Neutrophil (primary cell): ENCODE results near the gene ZNF213.

Source experiments
- H3K27ac ChIP-seq: fragments of 200-600 bp; sonication (generic); 2 replicates; pipeline ENCODE4 v1.5.1; 2016; ENCODE audit warnings: mild to moderate bottlenecking, moderate library complexity
- H3K27me3 ChIP-seq: fragments of 200-600 bp; sonication (generic); 2 replicates; pipeline ENCODE4 v1.6.0; 2016; ENCODE audit warnings: mild to moderate bottlenecking
- H3K36me3 ChIP-seq: fragments of 200-600 bp; sonication (generic); 2 replicates; pipeline ENCODE4 v1.5.1; 2017
- H3K4me1 ChIP-seq, 2 experiments: fragments of 200-600 bp in 1 of 2; sonication (generic) in 1 of 2; 1 replicate in 1 of 2; 2 replicates in 1 of 2; pipeline versions ENCODE4 v1.5.1 to v1.6.1; 2013 to 2016; ENCODE audit warnings: low read depth in 1 of 2, low read length in 1 of 2, mild to moderate bottlenecking in 1 of 2, moderate library complexity in 1 of 2; ENCODE audit not compliant: control insufficient read depth in 1 of 2, insufficient read depth in 1 of 2
- H3K4me3 ChIP-seq, 2 experiments: fragments of 200-600 bp in 1 of 2; sonication (generic) in 1 of 2; 1 replicate in 1 of 2; 2 replicates in 1 of 2; pipeline ENCODE4 v1.5.1; 2013 to 2016; ENCODE audit warnings: low read depth in 1 of 2, low read length in 1 of 2, mild to moderate bottlenecking in 1 of 2, moderate library complexity in 1 of 2
- H3K9me3 ChIP-seq: fragments of 200-600 bp; sonication (generic); 2 replicates; pipeline ENCODE4 v1.5.1; 2016
- TF ChIP-seq, protein P1 (sequence below): fragments of 200-600 bp; sonication (generic); IDR thresholded peaks from 2 replicates; pipeline ENCODE4 v1.5.1; 2016; ENCODE audit warnings: antibody characterized with exemption

Gene ZNF213

DNA sequence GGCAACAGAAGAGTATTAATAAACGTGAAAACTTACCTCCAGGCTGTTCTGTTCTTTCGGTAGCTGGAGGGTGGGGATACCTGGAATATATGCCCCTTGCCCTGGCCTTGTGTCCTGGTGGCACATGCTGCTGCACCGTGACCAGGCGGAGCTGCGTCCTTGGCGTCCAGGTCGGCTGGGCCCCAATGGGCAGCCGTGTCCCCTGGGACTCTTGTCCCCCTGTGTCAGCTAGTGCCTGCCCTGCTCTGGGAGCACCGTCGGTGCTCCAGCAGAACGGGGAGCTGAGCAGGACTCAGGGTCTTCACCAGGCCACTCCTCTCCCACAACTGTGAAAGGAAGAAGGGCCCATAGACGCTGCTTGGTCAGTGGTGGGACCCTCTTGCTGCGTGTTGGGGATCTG lies 7.9 kb downstream of the ZNF213 start:
- Histone ChIP-seq H3K4me1 (no peaks in the 10 kb centered on the region), H3K4me3 (no peak overlapping the region), H3K36me3 (peaks cover 55% of the 10 kb centered on the region), H3K27ac (no peak overlapping the region), H3K9me3 (no peaks in the 10 kb centered on the region), H3K27me3 (peaks cover 3% of the 10 kb centered on the region)
- TF ChIP-seq, protein P1, sequence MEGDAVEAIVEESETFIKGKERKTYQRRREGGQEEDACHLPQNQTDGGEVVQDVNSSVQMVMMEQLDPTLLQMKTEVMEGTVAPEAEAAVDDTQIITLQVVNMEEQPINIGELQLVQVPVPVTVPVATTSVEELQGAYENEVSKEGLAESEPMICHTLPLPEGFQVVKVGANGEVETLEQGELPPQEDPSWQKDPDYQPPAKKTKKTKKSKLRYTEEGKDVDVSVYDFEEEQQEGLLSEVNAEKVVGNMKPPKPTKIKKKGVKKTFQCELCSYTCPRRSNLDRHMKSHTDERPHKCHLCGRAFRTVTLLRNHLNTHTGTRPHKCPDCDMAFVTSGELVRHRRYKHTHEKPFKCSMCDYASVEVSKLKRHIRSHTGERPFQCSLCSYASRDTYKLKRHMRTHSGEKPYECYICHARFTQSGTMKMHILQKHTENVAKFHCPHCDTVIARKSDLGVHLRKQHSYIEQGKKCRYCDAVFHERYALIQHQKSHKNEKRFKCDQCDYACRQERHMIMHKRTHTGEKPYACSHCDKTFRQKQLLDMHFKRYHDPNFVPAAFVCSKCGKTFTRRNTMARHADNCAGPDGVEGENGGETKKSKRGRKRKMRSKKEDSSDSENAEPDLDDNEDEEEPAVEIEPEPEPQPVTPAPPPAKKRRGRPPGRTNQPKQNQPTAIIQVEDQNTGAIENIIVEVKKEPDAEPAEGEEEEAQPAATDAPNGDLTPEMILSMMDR = no peak

DNA sequence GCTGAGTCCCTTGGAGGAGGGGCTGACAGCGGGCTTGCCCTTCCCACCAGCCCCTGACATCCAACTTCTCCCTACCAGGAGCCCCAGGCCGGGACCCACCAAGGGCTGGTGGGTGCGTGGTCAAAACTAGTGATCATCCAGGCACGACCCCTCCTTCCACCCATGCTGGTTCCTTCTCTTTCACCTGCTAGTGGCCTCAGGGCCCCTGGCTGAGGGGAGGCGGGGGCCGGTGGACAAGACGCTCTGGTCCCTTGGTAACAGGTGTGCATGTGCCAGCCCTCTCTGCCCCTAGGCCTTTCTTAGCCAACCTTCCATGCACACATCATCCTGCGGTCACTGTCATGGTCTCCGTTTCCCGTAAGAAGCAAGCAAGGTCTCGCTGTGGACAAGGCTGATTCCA lies 8.4 kb downstream of the ZNF213 start:
- no peak overlapping the region for H3K27ac ChIP-seq
- H3K36me3 ChIP-seq = peaks cover 51% of the 10 kb centered on the region
- no peak overlapping the region for H3K4me3 ChIP-seq
- H3K27me3 ChIP-seq = peaks cover 7% of the 10 kb centered on the region
- H3K9me3 ChIP-seq = no peaks in the 10 kb centered on the region
- H3K4me1 ChIP-seq = no peaks in the 10 kb centered on the region
- TF ChIP-seq, protein P1 = no peak

GRCh38 chr16:3143598-3144320 lies 8.9 kb downstream of the ZNF213 start:
- Histone ChIP-seq H3K4me3 (no peak overlapping the region), H3K27ac (no peak overlapping the region), H3K27me3 (peaks cover 13% of the 10 kb centered on the region), H3K9me3 (no peaks in the 10 kb centered on the region), H3K4me1 (no peaks in the 10 kb centered on the region), H3K36me3 (peaks cover 45% of the 10 kb centered on the region)
- TF ChIP-seq, protein P1 = no peak

GRCh38 chr16:3144321-3144983 lies 9.6 kb downstream of the ZNF213 start:
- Histone ChIP-seq H3K4me3 (no peak overlapping the region), H3K9me3 (no peaks in the 10 kb centered on the region), H3K36me3 (peaks cover 38% of the 10 kb centered on the region), H3K4me1 (peaks cover under 1 to 1% of the 10 kb centered on the region in 2 experiments), H3K27me3 (peaks cover 19% of the 10 kb centered on the region), H3K27ac (no peak overlapping the region)
- TF ChIP-seq, protein P1 = no peak

- H3K4me3 ChIP-seq = no peak overlapping the region
- H3K36me3 ChIP-seq = peaks cover 31% of the 10 kb centered on the region
- H3K27me3 ChIP-seq = peaks cover 26% of the 10 kb centered on the region
- no peak overlapping the region for H3K27ac ChIP-seq
- H3K9me3 ChIP-seq = no peaks in the 10 kb centered on the region
- TF ChIP-seq, protein P1 = no peak
- peaks cover 8% of the 10 kb centered on the region in 2 experiments for H3K4me1 ChIP-seq
These were observed 10.3 kb downstream of the ZNF213 start for GRCh38 chr16:3145151-3145550.
